GM19023 (cell line): ENCODE data around the gene ZNF177.

Experiments
- ATAC-seq: cut with Tn5 transposase; IDR thresholded peaks from one replicate; pipeline ENCODE4 v1.9.1; 2021; ENCODE audit warnings: mild to moderate bottlenecking, moderate library complexity; ENCODE audit not compliant: unreplicated experiment

ZNF177 gene

DNA sequence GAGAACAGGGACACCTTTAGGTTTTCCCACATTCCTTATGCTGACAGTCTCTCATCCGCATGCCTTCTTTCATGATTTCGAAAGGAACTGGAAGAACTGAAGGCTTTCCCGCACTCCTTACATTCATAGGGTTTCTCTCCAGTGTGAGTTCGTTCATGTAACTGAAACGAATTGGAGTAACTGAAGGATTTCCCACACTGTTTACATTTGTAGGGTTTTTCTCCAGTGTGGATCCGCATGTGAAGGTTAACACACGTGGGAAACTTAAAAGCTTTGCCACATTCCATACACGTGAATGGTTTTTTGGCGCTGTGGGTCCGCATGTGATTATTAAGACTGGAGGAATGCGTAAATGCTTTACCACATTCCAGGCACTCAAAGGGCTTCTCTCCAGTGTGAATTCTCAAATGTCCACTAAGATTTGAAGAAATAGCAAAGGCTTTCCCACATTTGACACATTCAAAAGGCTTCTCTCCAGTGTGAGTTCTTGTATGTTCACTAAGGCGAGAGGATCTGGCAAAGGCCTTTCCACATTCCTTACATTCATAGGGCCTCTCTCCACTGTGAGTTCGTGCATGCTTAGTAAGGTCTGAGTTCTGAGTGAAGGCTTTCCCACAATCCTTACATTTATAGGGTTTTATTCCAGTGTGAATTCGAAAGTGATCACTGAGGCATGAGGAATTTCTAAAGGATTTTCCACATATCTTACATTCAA is 50.6 kb downstream of the ZNF177 start:
- no peak for ATAC-seq

DNA sequence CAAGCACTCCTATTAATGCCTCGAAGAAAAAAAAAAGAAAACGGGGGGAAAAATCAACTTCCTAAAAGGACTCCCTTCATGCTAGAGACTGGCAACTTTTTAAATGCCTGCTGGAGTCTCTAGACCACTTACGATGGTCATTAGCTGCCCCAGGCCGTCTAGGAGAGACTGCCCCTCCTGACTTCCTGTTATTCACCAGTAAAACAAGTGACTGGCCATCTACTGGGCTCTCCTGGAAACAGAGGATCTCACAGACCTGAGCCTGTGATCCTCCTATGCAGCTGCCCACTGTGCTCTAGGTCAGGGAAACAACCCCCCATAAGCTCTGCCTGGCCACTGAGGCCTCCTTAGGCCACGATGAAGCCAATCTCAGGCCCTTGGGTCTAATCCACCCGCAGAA is 65.1 kb downstream of the ZNF177 start:
- no peak for ATAC-seq

DNA sequence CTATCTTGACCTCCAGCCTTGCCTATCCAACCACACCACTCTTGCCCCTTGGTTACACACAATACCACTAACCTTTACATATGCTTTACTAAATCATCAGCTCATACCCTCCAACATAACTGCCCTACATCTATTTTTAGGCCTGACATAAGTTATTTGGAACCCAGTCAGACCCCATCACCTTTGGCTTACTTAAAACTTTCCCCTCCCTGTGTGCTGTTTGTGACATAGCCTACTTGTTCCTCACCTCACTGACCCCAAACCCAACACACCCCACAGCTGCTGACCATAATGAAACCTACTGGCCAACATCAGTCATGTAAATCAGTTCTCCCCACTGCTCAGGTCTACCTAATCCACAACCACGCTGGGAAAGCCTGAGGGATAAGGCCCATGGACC is 67.6 kb downstream of the ZNF177 start:
- no peak for ATAC-seq

DNA sequence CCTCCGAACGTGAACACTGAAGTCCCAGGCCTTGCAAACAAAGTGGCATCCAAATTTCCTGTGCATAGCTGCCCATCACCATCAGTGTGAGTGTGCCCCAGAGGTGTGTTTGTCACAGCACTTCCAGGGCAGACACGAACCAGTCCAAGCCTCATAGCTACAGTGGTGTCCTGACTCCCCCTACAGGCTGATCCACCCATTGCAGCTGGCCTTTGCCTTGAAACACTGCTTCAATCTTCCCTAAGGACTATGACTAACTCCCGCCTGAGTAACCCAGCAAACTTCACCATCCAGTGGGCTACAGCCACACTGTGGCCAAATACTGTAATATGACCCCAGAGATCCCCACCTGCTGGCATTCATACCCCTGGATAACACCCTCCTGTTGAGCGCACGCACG is 68.7 kb downstream of the ZNF177 start:
- ATAC-seq, result no peak
